GM15510 (cell line): Measurements from ENCODE around the gene CLCA1.

ENCODE experiments used
- POLR2A ChIP-seq: IDR thresholded peaks from 3 replicates; pipeline ENCODE4 v1.6.1; 2011; ENCODE audit warnings: borderline replicate concordance; ENCODE audit not compliant: insufficient read length; ENCODE audit errors: extremely low read depth

Gene CLCA1

DNA sequence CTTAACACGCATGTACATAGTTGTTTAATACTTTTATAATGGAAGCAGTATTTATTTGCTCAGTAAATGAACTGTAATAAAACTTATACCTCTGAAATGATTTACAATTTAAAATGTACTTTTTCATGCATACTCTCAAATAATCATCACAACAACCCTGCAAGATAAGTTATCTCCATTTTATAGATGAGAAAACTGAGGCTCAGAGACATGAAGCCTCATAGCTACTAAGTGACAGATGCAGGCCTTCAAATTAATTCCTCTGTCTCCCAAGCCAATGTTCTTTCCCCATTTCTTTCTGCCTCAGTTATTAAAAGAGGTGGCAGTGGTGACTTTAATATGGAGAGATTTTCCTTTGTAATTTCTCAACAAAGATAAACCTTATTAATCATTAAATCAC lies 19.6 kb upstream of the CLCA1 start:
- no peak for TF ChIP-seq POLR2A

- no peak for TF ChIP-seq POLR2A
Measured at GRCh38 chr1:86450847-86451246, 17.9 kb upstream of the CLCA1 start.

DNA sequence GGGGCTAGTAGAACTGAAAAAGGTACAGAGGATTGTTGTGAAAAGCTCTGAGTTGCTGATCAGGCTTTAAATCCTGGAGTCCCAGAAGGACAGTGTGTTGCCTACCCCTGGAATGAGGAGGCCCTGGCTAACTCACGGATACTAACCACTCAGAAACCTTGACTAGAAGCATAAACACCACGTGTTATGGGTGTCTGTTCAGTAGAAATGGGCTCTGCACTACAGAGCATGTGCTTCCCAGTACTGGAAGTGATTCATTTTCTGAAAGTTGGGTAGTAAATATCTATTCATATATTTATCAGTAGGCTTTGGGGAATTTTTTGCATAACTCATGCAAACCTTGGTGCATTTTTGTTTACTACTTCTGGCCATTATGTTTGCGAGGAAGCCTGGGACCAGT lies 15.1 kb upstream of the CLCA1 start:
- TF ChIP-seq POLR2A, result no peak

GRCh38 chr1:86455073-86455472 lies 13.7 kb upstream of the CLCA1 start:
- TF ChIP-seq POLR2A, result no peak

DNA sequence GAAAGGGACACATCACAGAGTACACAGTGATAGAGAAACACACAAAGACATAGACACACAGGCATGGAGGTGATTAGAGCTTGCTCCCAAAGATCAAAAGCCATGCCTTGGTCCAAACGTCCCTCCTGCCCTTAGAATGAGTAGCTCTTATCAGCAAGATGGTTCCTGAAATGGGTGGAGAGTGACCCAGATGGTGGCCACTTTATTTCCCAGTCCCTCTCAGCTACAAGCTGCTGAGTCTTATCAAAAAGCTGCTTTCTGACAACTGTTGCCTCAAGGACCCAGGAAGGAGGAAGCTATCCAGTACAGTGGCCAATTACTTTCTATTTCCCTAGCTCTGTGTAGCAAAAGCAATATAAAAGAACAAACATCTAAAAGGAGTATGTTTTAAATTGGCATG lies 7.7 kb upstream of the CLCA1 start:
- TF ChIP-seq POLR2A, result no peak

DNA sequence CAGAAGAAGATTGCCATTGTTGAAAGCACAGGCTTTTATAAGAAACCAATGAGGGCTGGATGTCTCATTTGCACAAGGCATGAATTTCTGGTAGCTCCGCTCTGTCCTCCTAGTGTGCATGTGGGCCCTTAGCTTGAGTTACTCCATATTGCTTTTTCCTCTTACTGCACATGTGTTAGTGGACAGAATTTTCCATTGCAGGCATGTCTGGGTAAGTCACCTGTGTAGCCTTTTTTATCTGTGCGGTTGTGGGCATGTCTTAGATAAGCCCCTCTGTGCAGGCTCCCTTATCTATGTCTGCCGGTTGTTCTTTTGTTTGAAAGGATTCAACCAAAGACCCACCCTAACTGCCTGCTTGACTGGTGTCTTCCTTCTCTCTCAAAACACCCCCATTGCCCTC lies 7.2 kb upstream of the CLCA1 start:
- TF ChIP-seq POLR2A, result no peak

DNA sequence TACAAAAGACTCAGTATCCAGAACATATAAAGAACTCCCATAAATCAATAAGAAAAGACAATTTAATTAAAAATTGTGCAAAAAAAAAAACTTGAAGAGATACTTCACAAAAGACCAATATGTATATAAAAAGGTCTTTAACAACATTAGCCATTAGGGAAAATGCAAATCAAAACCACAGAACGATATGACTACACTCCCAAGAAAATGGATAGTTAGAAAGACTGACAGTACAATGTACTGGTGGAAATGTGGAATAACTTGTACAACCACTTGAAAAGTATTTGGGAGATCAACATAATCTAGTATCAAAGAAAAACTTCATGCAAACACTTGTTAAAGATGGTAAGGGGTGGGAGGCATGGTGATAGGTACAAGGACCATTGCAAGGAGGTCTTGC lies 3.9 kb upstream of the CLCA1 start:
- TF ChIP-seq POLR2A, result no peak

DNA sequence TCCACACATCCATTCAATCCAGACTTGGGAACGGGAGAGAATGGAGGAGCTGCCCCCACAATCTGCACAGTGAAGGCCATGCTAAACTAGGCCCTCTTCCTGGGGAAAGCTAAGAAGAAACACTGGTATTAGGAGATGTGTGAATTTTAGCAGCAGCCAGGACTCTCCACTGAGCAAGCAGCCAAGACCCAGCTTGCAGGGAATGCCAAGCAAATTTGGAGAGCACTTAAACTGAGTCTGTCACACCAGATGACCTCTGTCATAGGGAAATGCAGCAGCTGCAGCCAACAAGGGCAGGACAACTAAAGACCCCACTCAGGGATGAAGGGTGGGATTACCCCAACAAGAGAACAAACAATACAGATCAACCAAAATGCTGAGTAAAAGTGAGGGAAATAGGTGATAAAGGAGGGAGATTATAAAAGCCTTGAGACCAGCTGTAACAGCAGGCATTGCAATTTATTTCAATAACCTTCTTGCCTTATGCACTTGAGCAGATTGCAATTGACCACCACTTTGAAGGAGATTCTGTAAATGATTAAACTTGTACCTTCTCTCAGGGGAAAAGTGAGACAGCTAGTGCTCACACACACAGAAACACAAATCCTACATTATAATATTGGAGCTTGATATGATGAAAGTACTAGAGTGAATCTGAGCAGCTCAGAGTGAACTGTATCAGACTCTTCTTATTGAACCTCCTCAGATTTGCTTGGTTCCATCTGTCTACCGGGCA lies 2.5 kb upstream of the CLCA1 start:
- TF ChIP-seq POLR2A, result no peak

DNA sequence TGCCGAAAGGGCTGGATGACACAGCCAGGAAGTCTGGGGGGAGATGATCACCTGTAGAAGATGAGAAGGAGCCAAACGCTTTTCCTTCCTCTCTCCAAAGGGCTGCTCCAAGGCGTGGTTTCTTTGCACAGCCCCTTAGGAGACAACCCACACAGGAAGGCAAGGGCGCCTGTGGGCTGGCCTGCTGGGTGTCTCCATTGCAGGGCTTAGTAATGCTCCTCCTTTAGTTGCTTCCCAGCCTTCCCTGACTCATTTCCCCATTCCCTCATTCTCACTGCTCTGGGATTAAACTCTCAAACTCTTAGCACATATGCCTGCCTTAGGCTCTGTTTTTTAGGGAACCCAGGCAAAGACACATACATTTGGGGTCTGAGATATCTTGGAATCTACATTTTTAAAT lies 1.7 kb upstream of the CLCA1 start:
- TF ChIP-seq POLR2A, result no peak

GRCh38 chr1:86470859-86471258 lies 2.1 kb downstream of the CLCA1 start:
- TF ChIP-seq POLR2A, result no peak

DNA sequence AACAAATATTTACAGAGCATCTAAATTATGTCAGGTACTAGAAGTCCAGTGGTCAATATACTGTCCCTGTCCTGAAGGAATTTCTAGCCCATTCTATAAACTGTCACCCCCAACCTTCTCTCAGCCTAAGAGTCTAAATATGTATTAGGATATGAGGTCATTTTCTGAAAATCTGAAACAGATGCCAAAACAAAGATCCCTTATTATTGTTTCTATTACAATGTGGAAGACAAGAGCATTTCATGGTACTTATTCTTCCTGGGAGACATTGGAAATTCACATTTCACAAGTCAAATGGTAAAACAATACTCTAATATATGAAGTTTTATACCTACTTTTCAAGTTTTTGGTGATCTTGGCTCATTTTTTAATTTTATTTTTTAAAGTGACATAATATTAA lies 2.6 kb downstream of the CLCA1 start:
- TF ChIP-seq POLR2A, result no peak

DNA sequence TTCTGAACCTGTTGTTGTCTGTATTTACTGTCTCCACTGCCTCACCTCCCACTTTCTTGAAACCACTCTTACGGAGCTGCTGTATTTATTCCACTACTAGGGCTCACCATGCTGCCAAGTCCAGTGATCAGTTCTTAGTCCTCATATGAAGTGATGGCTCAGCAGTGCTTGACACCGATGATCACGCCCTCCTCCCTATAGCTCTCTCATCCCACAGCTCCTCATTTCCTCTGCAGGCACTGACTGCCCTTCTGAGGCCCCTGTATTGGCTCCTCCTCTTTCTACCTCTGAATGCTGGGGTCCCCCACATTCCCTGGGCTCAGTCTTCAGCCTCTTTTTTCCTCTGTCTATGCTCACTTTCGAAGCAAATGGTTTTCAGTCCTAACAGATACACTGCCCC lies 3.4 kb downstream of the CLCA1 start:
- no peak for TF ChIP-seq POLR2A

DNA sequence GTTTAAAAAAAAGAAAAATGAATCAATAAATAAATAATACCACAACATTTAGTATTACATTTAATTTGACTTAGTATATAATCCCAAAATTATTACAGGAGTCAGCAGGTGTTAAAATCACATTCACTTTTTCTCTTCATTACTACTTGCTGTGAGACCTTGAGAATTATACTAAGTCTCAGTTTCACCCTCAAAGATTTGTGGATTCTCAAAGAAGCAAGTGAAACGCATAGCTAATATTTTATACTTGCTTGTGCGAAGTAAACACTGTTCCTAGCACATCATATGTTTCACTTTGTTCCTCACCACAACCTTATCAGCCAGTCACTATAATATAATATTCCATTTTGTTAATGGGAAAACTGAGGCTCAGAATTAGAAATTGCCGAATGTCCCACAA lies 4.0 kb downstream of the CLCA1 start:
- no peak for TF ChIP-seq POLR2A

- TF ChIP-seq POLR2A, result no peak
Measured at GRCh38 chr1:86477256-86477655, 8.5 kb downstream of the CLCA1 start.

GRCh38 chr1:86477682-86478081 lies 9.0 kb downstream of the CLCA1 start:
- TF ChIP-seq POLR2A, result no peak

- no peak for TF ChIP-seq POLR2A
Measured at GRCh38 chr1:86478416-86479156, 9.9 kb downstream of the CLCA1 start.
